ENCODE measurements around the gene MAPKBP1. TPM values are rescaled to one million over a fixed set of nuclear protein-coding genes. Genes with fewer than 3 reads are reported as not detected.

Gene MAPKBP1
- total and polyA plus RNA-seq, 2 of the 13 experiments (the other 11 are each of a cell fraction or from before 2014, with no cell fraction given) = 3.0 to 7.3 TPM

GRCh38 chr15:41799488-41799805 is 25.2 kb downstream of the MAPKBP1 start:
- H3K36me3 ChIP-seq (replicated peaks in 1 of 2; ENCODE audit: control insufficient read depth in 1 of 2, insufficient read depth in 2 of 2, low read length in 2 of 2) = no peaks in the 10 kb centered on the region
- in situ Hi-C loops (cut with HindIII; ENCODE audit: extremely low pct_ligation_motif_present, low pct_unique_long_range_greater_than_20kb) (no loop called here), intact Hi-C loops (cut with micrococcal nuclease; ENCODE audit: unreplicated experiment) (no loop called here)
- 77% methylated on average over 4 of the region's 5 CpGs for whole genome bisulfite sequencing (ENCODE audit: low lambda C conversion rate)
- no peak overlapping the region for H3K4me3 ChIP-seq (replicated peaks in 1 of 3; ENCODE audit: insufficient read depth in 1 of 3, low read depth in 2 of 3, low read length in 3 of 3)
- H3K79me2 ChIP-seq (ENCODE audit: insufficient read depth, low read length) = no peaks in the 10 kb centered on the region
- POLR2A ChIA-PET = no interaction called here
- no peak overlapping the region for H3K27ac ChIP-seq (ENCODE audit: extremely low read length, insufficient read depth, low read length)
- no peaks in the 10 kb centered on the region for H3K9me3 ChIP-seq (ENCODE audit: low read length)
- no peak for FAIRE-seq
- H2AFZ ChIP-seq (ENCODE audit: low read length) = no peak overlapping the region
- H3K9ac ChIP-seq (ENCODE audit: insufficient read depth, low read depth, low read length) = no peak overlapping the region
- no TSS peak for BruUV-seq (replicated peaks)
- ATAC-seq = no peak
- H3K4me2 ChIP-seq (ENCODE audit: low read depth, low read length) = peak overlapping the region; percentile 23
- TF ChIP-seq NR0B2 (CRISPR knock-in tag; IDR thresholded peaks at IDR 0.05) (no peak), ETV5 (CRISPR knock-in tag; IDR thresholded peaks at IDR 0.05; ENCODE audit: borderline replicate concordance) (no peak), NCOR1 (IDR thresholded peaks at IDR 0.05; ENCODE audit: borderline replicate concordance, low read length) (no peak), POLR2G (IDR thresholded peaks at IDR 0.05; ENCODE audit: low read depth, low read length) (no peak), ZFP36L2 (CRISPR knock-in tag; IDR thresholded peaks at IDR 0.05) (no peak), NBN (conservative IDR thresholded peaks at IDR 0.05) (no peak), ZNF557 (CRISPR knock-in tag; IDR thresholded peaks at IDR 0.05) (no peak), ZFP41 (CRISPR knock-in tag; IDR thresholded peaks at IDR 0.05; ENCODE audit: borderline replicate concordance) (no peak), CENPX (CRISPR knock-in tag; IDR thresholded peaks at IDR 0.05) (no peak), ZNF292 (CRISPR knock-in tag; IDR thresholded peaks at IDR 0.05; ENCODE audit: borderline replicate concordance, low read depth) (no peak), ZNF205 (CRISPR knock-in tag; IDR thresholded peaks at IDR 0.05) (no peak), CSRNP1 (CRISPR knock-in tag; IDR thresholded peaks at IDR 0.05) (no peak), RXRB (CRISPR knock-in tag; IDR thresholded peaks at IDR 0.05; ENCODE audit: borderline replicate concordance) (no peak), HOXD1 (CRISPR knock-in tag; IDR thresholded peaks at IDR 0.05) (no peak), ARNT (IDR thresholded peaks at IDR 0.05) (no peak), ELF3 (CRISPR knock-in tag; IDR thresholded peaks at IDR 0.05) (no peak), AFF4 (CRISPR knock-in tag; IDR thresholded peaks at IDR 0.05) (no peak)
- TF ChIP-seq, protein P1, sequence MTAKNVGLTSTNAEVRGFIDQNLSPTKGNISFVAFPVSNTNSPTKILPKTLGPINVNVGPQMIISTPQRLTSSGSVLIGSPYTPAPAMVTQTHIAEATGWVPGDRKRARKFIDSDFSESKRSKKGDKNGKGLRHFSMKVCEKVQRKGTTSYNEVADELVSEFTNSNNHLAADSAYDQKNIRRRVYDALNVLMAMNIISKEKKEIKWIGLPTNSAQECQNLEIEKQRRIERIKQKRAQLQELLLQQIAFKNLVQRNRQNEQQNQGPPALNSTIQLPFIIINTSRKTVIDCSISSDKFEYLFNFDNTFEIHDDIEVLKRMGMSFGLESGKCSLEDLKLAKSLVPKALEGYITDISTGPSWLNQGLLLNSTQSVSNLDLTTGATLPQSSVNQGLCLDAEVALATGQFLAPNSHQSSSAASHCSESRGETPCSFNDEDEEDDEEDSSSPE (CRISPR knock-in tag; IDR thresholded peaks at IDR 0.05) = no peak
- H3K27me3 ChIP-seq (ENCODE audit: control insufficient read depth in 1 of 2, insufficient read depth in 2 of 2, low read length in 2 of 2) = no peaks in the 10 kb centered on the region
- no peaks in the 10 kb centered on the region for H4K20me1 ChIP-seq (ENCODE audit: insufficient read depth, low read length)
- CTCF ChIA-PET (ENCODE audit: low intra/inter-chr PET ratio, low total read pairs) = no interaction called here
- peaks cover 37% of the 10 kb centered on the region for H3K4me1 ChIP-seq (ENCODE audit: insufficient read depth, low read length)
- no peak for DNase-seq (ENCODE audit: low spot score)
